GM18867 (cell line): ENCODE results near the gene SMIM1.
A peak's percentile ranks its signal among the peaks of the same experiment; 100 is the strongest.

Experiments
- ATAC-seq: cut with Tn5 transposase; IDR thresholded peaks from one replicate; pipeline ENCODE4 v1.9.1; 2021; ENCODE audit warnings: mild to moderate bottlenecking, moderate library complexity; ENCODE audit not compliant: unreplicated experiment

SMIM1 gene

DNA sequence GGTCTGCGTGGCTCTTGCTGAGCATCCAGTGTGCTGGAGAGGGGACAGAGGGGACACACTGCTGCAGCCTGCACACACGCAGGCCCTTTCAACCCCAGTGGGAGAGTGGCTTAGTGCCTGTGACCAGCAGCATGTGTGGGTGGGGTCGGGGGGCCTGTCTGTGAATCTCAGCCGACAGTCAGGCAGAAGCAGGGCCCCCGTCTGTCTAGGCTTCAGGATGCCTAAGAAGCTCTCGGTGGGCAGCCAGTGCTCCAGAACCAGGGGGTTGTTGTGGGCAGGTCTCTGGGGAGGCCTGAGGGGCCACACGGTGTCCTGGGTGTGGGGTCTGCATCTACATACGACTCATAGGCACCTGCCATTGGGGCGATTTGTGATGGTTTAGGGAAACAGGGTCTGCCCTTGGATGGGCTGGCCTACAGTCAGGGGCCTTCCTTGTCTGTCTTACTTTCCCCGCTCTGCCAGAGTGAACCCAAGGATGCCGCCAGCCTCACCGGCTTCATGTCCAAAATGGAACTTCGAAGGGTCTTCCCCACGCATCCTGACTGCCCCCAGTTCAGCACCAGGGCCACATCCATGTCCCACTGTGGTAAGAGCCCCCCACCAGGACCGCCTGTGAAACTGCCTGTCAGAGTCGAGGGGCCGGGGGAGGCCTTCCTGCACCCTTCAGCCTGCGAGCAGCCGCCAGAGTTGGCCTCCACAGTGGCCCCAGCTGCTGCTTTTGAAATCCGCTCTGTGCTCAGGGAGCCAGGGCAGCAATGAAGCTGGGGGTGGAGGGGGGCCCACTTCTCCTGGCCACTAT is 18.7 kb upstream of the SMIM1 start:
- no peak for ATAC-seq

DNA sequence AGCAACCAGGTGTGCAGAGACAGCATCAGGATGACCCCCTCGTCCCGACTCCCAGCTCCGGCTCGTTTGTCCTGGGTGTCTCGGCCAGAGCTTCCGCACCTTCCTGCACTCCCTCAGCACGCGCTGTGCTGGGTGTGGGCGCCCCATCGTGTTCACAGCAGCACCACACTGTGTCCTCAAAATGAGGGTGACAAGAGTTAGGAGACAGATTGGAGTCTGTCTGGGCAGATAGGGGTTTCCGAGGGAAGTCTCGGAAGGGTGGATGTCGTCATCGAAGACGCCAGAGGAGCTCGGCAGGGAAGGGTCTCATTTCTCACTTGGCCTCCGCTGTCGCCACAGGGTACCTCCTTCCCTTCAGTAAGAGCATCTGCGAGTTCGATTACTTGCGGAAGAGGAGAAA is 16.2 kb upstream of the SMIM1 start:
- ATAC-seq, result no peak

DNA sequence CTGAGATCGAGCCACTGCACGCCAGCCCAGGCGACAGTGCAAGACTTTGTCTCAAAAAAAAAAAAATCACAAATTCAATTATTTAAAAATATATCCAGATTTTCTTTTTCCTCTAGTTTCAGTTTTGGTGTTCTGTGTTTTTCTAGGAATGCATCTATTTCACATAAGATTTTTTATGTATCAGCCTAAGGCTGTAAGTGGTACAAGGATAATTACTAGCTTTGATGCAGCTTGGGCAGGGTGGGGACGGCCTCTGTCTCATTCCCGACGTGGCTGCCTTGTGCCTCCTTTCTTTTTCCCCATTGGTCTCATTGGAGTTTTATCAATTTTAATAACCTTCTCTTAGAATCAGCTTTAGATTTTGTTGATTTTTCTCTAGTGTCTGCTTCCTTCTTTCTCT is 13.4 kb upstream of the SMIM1 start:
- no peak for ATAC-seq

DNA sequence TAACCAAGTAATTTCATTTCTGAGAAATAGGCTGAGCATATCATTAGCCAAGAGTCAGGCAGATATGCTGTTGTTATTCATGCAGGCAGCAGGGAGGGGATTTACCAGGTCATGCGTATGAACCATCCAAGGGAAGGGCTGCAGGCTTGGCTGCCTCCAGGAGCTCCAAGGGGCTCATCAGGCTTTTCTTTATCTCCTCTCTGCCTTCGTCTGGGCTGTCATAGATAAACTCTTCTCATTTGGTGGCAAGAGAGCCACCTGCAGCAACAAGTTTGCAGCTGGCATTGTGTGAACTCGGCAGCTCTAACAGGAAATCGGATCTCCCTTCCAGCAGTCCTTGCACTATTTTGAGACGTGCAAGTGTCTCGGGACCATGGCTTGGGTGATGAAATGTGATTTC is 12.8 kb upstream of the SMIM1 start:
- ATAC-seq, result no peak

DNA sequence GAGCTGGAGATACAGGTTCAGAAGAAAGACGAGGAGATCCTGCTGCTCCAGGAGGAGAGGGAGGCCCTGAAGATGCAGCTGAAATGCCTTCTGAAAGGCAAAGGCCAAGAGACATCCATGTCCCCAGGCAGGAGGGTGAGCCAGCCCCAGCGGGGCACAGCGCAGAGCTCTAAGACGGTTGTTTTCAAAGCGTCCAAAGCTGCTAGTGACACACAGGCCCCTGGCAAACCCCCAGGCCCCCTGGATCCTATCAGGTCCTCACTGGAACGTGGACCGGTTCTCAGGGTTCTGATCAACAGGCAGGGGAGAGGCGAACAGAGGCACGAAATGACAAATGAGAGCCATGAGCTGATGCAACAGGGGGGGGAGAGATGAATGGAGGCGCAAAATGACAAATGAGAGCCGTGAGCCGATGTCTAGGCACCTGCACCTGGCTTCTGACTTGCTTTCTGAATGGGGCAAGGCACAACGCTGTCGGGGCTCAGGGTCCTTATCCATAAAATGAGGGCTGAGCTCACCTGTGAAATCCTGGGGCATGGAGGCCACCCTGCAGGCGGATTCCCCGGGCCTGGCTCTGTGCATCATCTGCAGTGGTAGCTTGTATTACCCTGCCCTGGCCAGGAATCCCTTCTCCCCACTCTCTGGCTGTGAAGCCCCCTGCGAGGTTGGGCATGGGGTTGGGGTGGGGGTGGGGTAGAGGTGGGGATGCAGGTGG is 11.1 kb upstream of the SMIM1 start:
- ATAC-seq, result no peak

DNA sequence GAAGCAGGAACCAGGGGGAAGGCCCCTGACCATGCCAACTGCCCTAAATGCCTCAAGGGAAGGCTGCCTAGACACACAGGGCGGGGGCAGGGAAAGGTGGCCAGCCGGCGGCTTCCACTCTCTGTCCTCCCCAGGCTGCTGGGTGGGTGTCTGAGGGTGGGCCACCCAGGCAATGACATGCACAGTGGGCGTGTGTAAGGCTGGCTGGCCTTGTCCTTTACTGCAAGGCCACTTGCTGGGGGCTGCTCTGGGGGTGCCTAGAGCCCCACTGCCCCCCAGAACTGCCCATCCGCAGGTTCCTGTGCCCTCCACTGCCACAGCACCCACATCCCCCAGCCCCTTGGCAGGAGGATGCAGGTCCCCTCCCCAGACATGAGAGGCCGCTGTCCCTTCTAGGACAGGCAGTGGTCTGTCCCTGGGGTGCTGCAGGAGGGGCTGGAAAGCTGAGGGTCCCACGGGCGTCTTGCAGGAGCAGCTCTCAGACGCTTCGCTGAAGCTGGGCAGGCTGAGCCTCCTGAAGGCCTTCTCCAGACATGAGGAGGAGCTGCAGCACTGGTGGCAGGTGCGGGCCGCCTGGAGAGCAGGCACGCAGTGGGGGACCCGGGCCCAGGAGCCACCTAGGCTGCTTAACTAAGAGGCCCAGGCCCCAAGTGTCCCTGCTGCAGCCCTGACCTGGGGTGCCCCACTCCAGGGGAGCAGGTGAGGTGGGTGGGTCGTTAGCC is 10.2 kb upstream of the SMIM1 start:
- ATAC-seq, result no peak

DNA sequence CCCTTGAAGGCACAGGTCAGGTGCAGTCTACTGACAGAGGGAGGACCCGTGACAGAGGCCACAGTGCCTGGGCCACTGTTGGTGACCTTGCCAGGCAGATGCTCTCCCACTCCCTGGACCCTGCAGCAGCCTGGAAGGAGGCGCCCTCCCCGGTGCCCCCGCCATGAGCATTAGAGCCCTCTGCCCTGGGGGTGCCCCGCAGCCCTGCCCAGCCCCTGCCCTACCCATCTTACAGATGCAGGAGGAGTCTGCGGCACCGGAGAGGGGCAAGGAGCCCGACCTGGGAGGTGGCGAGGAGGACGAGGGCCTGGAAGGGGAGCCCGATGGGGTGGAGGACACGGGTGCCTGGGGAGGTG is 9.7 kb upstream of the SMIM1 start:
- ATAC-seq, result no peak

DNA sequence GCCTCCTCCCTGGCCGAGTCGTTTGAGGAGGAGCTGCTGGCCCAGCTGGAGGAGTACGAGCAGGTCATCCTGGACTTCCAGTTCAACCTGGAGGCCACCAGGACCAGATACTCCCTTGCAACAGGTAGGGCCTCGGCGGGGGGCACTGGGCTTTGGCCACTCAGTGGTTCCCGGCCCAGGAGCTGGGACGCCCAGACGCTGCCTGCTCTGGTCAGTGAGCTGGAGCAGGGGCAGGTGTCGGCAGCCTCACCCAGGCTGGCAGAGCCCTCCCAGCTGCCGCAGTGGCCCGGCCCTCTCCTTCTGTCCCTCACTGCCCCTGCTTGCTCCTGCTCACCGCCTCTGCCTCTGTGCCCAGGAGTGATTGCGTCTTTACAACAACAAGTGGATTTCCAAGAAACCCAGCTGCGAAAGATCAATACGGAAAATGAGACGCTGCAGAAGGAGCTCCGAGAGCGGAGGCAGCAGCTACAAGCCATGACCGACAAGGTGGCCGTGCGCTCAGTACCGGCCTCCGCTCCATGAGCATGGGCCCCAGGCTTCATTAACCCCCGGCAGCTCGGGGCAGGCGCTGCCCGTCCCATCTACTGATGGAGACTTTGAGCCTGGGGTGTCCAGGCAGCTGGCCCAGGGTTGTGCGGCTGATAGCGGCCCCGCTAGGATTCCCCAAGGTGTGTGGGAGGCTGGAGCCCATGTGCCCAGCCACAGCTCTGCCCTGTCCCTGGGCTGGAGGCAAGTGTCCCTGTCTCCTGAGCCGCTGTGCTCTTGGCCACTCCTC is 9.0 kb upstream of the SMIM1 start:
- ATAC-seq, result no peak

DNA sequence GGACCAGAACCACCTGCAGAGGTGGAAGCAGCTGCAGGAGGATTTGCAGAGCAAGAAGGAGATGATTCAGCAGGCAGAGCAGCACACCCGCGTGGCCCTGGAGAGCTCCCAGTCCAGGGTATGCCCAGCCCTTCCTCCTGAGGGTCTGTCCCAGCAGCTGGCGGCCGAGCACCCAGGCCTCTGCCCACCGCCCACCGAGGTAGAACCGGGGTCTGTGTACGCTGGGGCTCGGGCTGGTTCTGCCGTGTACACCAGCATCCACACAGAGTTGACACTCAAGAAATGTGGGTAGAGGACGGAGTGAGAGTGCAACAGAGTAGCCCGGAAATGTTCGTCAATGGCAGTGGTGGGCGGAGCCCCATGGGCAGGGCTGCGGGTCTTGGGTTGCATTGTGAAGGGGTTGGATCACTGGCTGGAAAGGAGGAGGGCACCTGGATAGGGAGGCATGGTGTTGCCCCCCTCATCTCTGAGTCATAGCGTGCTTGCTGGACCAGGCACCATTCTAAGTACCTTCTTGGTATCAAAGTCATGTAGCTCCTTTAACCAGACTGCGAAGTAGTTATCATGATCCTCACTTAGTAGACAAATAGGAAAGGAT is 5.1 kb upstream of the SMIM1 start:
- ATAC-seq, result no peak

DNA sequence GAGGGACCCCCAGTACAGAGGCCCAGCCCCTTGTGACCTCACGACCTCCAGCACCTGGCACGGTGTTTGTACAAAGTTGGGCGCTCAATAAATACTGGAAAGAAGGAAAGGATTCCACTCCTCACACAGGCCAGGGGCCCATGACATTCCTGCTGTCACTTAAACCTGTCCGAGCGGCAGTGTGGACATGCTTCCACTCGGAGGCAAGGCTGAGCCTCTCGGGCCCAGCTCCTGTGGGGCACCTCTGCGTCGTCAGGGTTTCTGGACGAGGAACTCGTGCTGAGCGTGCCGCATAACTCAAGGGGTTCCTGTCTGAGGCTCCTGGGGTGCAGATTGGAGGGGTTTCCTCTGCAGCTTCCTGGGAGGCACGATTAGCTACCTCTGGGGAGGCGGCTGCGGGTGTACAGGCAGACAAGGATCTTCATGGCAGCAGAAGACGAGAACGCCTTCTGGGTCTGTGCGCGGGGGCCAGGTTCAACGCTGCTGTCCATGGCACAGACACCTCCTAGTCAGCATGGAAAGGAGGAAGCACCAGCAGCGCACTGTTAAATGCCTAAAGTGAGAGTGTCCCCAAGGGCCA is 3.6 kb upstream of the SMIM1 start:
- ATAC-seq, result no peak

DNA sequence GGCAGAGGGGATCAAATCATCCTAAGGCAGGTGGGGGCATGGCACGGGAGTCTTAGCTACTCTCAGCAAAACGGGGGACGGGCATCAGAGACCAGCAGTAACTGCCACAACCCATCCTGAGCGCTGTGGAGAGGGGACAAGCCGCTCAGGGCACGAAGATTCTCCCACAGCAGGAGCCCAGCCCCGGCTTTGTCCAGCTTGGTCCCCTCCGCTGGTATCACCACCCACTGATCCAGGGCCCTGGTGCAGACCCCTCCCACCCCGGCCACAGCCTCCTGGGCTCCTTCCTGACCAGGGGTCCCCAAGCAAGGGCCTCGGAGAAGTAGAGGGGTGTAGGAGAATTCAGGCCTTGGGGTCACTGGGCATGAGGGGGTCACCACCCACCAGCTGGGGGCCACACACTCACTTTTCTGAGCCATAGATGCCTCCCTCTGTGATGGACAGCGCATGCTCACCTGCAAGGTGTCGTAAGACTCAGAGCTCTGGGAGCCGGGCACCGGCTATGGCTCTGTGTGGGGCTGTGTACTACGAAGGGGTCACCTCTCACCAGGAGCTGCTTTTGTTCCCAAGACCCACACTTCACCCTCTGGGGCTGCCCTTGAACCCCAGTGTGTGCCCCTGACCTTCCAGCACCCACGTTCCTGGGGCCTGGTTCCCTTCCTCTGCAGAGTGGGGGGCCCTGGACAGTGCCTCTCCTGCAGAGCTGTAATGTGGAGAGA is 2.3 kb upstream of the SMIM1 start:
- no peak for ATAC-seq

DNA sequence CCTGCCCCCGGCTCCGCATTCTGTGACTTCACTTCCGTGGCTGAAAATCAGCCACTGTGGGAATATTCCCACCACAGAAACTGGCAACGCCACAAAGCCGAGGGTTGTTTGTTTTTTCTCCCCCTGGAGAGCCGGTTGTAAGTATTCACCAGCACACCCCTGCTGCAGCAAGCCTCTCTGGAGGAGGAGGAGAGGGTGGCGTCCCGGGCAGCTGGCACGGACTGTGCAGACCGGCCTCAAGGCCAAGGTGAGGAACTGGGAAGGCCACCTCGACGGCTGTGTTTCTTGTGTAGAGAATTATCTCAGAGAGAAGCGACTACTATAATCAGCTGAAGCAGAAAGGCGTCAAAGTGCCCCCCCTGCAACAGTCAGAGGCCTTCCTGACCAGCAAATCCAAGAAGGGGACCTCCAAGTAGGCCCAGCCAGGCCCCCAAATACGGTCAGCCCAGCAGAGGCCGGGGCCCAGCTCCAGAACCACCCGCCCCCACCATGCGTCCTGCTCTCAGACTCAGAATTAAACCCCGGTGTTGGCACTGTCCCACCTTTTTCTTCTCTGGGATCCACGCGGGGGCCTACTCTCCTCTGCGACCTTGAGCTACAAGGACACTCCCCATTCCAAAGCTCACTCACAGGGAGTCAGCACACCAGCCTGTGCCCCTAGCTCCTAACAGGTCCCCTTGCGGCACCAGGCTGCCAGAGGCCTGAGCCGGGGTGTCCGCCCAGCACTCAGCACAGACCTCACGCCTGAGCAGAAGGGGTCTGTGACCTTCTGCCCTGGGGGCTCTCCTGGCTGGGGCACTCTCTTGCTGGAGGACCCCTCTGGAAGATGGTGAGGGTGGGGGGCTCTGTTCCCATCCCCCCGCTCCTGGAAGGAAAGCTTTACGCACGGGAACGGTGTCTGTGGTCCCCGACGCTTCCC is 1.2 kb upstream of the SMIM1 start:
- no peak for ATAC-seq

DNA sequence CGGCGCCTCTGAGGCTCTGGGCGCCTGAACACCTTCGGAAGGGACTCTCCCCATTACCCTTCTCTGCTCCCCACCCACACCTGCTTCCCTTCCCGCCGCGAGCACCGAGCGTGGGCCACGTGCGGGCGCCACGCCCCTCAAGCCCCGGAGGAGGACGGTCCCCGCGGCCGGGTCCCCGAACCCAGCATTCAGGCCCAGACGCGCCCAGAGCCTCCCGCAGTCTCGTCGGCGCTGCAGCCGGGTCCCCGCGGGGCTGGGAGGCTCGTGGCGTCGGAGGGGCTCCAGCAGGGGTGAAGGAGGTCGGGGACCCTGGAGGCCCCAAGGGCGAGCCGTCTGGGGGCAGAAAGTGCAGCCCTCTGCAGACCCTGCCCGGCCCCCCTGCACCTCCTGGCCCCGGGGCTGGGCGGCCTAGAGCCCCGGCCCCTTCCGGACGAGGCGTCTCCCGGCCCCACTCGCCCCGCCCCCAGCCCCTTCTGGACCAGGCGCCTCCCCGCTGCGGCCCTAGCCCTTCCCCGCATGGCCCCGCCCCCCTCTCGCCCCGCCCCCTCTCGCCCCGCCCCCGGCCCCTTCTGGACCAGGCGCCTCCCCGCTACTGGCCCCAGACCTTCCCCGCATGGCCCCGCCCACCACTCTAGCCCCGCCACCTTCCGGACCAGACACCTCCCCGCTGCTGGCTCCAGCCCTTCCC is 378 bp upstream of the SMIM1 start:
- ATAC-seq, result peak; percentile 56

DNA sequence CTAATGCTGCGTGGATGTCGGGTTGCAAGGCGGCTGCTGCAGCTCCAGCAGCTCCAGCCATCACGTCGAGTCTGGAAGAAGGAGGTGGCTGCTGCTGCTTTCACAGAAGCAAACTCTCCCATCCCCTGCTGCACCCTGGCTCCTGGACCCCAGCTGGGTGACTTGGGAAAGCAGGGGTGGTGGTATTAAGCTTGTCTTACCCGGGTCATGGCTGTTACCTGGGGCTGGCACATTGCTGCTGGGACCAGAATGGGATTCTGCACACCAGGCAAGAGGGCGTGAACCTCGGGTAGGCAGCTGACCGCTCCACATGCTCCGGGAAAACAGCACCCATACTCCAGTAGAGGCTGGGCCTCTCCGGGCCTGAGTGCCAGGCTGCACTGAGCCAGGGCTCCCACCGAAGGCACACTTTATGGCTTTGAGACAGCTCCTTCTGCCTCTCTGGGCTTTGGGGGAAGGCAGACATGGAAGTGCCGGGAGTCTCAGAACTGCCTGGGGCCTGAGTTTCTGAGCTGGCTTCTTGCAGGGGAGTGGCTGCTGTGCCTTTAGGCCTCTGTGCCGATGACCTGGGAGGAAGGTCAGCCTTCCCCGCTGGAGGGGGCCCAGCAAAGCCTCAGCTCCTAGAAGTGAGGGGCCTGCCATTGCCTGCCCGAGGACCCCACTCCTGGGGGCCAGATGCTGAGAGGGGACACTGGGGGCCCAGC is 1.2 kb downstream of the SMIM1 start:
- no peak for ATAC-seq

DNA sequence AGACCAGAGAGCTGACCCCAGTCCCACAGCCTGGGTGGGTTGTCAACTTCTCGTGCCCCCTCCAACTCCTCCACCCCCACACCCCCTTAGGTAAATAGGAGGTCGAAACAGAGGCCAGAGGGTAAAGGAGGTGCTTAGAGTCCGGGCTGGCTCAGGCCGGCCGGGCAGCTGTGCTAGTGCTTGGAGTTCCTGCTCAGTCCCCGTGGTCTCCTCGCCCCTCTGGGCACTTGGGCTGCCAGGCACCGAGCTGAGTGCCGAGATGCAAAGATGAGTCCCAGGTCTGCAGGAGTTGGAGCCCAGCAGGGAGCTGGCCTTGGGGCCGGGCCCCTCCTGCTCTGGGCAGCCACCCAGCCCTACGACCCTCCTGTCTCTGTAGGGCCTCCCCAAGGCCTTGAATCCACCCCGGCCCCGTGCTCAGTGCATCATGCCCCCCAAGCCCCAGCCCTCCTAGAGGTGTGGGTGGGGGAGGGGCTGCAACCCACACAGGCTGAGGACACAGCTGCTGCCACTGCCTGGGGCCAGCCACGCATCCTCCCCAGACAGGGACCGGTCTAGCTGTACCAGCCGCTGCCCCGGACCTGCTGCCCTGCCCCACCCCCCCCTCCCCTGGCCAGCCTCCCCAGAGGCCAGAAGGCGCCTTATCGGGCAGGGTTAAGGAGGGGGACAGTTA is 1.9 kb downstream of the SMIM1 start:
- no peak for ATAC-seq

DNA sequence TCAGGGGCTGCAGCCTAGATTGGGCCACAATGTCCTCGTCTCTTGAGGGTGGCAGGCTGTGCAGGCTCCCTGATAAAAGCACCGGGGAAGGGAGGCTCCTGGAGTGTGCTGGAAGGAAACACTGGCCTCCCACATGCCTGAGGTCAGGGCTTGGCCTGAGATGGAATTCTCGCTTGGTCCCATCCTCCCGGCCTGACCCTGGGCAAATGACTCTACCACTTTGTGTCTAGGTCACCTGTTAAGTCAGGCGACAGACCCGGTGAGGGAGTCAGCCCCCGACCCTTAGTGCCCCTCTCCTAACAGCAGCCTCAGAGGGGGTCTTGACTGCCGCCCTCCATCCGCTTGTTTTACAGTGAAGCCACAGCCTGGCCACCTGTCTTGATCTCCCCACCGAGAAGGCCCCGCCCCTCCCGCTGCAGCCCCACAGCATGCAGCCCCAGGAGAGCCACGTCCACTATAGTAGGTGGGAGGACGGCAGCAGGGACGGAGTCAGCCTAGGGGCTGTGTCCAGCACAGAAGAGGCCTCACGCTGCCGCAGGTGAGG is 2.5 kb downstream of the SMIM1 start:
- ATAC-seq, result no peak
